Measurements from ENCODE around the gene ARFRP1.
A peak's percentile ranks its signal among the peaks of the same experiment; 100 is the strongest.

The ARFRP1 gene

DNA sequence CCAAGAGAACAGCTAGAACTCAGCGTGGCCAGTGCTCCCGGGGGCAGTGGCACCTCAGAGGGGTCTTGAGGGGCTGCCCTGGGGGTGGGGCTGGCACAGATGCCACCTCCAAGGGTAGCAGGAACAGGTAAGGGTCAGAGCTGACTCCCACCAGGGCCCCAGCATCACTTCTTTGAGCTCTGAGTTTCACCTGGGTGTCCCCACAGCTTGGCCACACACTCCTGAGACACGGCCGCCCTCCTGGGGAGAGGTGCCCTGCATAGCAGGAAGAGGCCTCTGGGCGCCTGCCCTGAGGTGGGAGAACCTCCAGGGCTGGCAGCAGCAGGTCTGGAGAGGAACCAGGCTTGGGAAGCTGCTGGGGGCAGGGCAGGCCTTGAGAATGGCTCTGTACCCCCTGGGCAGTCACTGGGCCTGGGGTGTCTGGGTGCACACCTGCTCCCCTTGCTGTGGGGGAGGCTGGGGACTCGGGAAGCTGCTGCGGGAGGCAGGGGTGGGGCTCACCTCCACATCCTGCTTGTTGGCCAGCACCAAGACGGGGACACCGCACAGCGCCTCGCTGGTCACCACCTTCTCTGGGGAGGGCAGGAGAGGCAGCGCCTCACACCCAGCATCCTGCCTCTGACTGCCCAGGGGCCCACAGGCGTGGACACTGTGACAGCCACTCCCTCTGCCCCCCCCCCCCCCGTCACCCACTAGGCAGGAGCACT is 6.3 kb downstream of the ARFRP1 start:
- no peak for DNase-seq

- DNase-seq, result no peak
Observed at GRCh38 chr20:63701051-63701328, 6.8 kb downstream of the ARFRP1 start.

DNA sequence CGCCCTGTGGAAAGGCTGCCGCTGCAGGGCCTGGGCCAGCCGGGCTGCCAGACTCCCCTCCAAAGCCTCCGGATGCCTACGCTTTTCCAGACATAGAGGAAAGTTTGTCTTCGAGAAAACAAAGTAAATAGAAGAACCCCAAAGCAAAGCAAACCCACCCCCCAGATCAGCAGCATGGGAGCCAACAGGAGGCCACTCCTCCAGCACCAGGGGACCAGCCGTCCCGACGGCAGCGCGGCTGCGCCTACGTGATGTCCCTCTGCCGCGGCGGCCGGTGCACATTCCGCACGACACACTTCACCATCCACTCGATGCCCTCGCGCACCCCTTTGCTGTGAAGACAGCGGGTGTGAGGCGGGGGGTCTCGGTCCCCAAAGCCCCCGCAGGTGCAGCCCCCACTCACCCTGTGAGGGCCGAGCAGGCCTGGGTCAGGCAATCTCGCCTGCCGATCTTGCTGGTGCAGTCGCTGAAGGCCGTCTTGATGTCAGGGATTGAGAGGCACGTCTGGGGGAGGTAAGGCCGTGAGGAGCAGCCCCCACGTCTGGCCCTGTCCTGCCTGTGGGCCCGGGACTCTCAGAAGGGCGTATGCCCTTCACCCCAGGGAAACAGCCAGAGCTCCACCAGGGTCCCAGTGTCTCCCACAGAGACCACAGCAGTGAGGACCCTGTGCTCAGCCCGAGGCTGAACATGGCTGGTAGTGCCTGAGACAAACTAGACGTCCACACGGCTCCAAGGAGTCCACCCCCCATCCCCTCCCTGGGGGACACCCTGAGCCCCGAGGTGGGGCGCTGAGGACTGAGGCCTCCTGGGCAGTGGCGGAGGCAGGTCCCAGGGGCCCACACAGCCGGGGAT is 7.4 kb downstream of the ARFRP1 start:
- no peak for DNase-seq

- no peak for DNase-seq
Observed at GRCh38 chr20:63699466-63700198, 8.1 kb downstream of the ARFRP1 start.

GRCh38 chr20:63698739-63699465 is 8.9 kb downstream of the ARFRP1 start:
- peak; percentile 88 for DNase-seq

GRCh38 chr20:63697868-63698545 is 9.8 kb downstream of the ARFRP1 start:
- DNase-seq, result no peak

GRCh38 chr20:63697357-63697867 is 10.4 kb downstream of the ARFRP1 start:
- no peak for DNase-seq

- DNase-seq, result no peak
Observed at GRCh38 chr20:63696628-63697356, 11.0 kb downstream of the ARFRP1 start, which contains the start of gene TNFRSF6B. Gene TNFRSF6B, plus strand, starts transcription at chr20:63696652. Its CDS starts 116 bp downstream, at chr20:63696768.

DNA sequence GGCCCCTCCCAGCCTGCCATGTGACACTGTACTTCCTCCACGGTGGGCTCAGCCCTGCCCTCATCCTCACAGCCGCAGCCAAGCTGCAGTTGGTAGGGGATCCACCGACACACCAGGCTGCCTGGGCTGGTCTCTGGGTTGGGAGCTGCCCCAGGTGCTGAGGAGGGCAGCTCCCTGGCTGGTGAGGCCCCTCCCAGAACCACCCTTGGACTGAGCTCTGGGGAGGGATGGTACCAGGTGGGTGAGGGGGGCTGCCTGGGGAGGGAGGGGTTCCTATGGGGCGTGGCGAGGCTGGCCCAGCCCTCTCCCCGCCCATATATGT is 11.5 kb downstream of the ARFRP1 start:
- DNase-seq, result peak; percentile 28

GRCh38 chr20:63695424-63696305 is 12.1 kb downstream of the ARFRP1 start:
- DNase-seq, result no peak

DNA sequence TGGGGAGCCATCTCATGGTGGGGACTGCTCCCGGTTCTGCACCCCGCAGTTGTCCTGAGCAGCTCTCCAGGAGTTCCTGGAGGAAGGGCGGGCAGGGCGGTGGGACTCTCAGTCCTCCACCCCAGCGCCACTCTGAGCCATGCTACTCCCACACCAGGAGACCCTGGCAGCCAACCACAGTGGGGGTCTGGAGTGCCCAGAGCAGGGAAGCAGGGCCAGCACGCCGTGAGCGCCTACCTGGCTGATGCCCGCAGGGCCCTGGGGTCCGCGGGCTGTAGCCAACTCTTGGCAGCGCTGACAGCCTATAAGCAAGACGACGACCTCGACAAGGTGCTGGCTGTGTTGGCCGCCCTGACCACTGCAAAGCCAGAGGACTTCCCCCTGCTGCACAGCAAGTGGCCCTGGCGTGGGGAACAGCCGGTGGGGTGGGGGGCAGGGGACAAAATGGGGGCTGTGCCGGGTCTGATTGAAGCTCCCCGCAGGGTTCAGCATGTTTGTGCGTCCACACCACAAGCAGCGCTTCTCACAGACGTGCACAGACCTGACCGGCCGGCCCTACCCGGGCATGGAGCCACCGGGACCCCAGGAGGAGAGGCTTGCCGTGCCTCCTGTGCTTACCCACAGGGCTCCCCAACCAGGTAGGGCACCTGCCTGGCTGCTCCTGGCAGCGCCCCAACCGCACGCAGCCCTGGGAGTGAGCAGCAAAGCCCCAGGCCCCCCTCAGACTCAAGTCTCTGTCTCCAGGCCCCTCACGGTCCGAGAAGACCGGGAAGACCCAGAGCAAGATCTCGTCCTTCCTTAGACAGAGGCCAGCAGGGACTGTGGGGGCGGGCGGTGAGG is 13.0 kb downstream of the ARFRP1 start:
- DNase-seq, result no peak

DNA sequence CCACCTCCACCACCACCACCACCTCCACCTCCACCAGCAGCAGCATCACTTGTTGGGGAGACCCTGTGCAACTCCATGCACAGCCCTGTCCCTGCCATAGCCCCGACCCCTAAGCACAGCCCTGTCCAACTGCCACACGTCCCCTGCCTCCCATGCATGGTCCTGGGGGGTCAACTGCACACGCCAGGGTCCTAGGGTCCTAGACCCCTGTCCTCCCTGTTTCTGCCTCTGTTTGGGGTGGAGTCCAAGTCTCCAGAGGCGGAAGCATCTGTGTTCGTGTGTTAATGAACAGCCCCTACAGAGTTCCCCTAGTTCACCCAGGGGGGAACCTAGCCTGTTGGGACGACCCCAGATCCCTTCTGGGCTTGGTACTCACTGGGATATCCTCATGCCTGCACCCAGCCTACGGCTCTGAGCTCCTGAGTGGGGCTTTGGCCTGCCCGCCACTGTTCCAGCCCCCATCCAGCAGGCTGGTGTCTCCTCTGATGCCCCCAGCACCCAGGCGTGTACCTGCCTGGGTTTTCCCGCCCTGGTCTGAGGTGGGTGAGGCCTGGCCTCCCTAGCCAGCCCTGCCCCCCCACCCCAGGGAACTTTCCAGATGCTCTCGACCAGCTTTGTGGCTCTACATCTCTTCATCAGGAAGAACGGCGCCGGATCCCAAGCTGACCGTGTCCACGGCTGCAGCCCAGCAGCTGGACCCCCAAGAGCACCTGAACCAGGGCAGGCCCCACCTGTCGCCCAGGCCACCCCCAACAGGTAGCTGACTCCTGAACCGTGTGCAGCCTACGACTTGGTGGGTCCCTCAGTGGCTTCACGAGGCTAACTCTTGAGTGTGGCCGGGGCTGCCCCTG is 13.8 kb downstream of the ARFRP1 start:
- DNase-seq, result no peak

- DNase-seq, result no peak
Observed at GRCh38 chr20:63693083-63693732, 14.6 kb downstream of the ARFRP1 start.

- DNase-seq, result no peak
Observed at GRCh38 chr20:63692436-63693082, 15.2 kb downstream of the ARFRP1 start.

DNA sequence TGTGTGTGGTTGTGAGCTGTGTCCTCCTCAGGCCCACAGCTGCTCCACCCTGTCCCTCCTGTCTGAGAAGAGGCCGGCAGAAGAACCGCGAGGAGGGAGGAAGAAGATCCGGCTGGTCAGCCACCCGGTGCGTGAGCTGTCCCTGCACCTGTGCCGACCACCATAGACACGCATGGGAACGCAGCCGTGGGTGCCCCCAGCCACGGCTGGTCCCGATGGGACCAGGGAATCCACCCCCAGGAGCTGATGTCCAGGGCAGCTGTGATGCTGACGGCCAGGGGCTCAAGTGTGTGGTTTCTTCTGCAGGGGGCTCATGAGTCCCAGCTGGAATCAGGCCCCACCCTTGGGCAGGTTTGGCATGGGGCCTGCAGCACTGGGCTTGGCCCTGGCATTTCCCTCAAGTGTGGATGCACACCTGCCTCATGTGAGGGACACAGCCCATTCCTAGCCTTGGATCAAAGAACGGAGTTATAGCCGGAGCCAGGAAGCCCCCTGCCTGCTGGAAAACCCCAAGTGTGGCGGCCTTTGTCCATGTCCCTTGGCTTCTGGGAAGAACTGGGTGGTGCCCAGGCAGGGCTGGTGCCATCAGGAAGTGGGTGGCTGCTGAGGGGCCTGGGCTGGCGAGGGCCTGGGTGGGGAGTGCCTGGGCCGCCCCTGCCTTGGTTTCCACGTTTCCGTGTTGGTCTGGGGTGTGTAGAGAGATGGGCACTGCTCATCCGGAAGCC is 15.9 kb downstream of the ARFRP1 start:
- no peak for DNase-seq

GRCh38 chr20:63690898-63691710 is 16.7 kb downstream of the ARFRP1 start:
- DNase-seq, result no peak
